Ascending aorta (tissue), 2 donors: ENCODE measurements around the gene GYG1. TPM values are rescaled to one million over a fixed set of nuclear protein-coding genes. Genes with fewer than 3 reads are reported as not detected.

Experiments
- DNase-seq, 2 donors: peaks; one replicate each; pipeline ENCODE4 v3.0.0-alpha.2; 2019; ENCODE audit warnings: low spot score in 2 of 2
- H3K27ac ChIP-seq, 2 donors: fragments of 200-600 bp; sonication (generic); one replicate each; pipeline ENCODE4 v1.5.1; 2016 to 2017; ENCODE audit warnings: mild to moderate bottlenecking in 1 of 2
- H3K27me3 ChIP-seq: fragments of 200-600 bp; sonication (generic); one replicate; pipeline ENCODE4 v1.5.1; 2017
- H3K36me3 ChIP-seq, 2 donors: fragments of 200-600 bp; sonication (generic); one replicate each; pipeline ENCODE4 v1.5.1; 2016
- H3K4me1 ChIP-seq, 2 donors: fragments of 200-600 bp; sonication (generic); one replicate each; pipeline ENCODE4 v1.5.1; 2016 to 2017; ENCODE audit warnings: mild to moderate bottlenecking in 1 of 2
- H3K4me3 ChIP-seq, 2 donors: fragments of 200-600 bp; sonication (generic); one replicate each; pipeline ENCODE4 v1.5.1; 2016 to 2017; ENCODE audit warnings: mild to moderate bottlenecking in 1 of 2
- H3K9me3 ChIP-seq, 2 donors: fragments of 200-600 bp; sonication (generic); one replicate each; pipeline ENCODE4 v1.5.1; 2016
- intact Hi-C: fragments of 100-400 bp; cut with DNase I; formaldehyde crosslinking; loops from one replicate; pipeline ENCODE4 v1.15.1; 2023
- total RNA-seq: library from RNA; depleted of rRNA; stranded (reverse); fragments of >200 nt; gene quantifications from one replicate; pipeline ENCODE4 v1.1.0, GENCODE V29; 2016
- TF ChIP-seq, protein P1 (sequence below), 3 experiments: fragments of 200-600 bp in 2 of 3; fragments of 450-650 bp in 1 of 3; sonication (generic) in 2 of 3; IDR thresholded peaks; one replicate each; pipeline ENCODE4 v1.5.1; 2016 to 2019; ENCODE audit warnings: antibody characterized with exemption in 3 of 3, mild to moderate bottlenecking in 1 of 3, moderate library complexity in 1 of 3

Gene GYG1
- total RNA-seq, 1 donor from 2014 or later: 23.9 TPM

DNA sequence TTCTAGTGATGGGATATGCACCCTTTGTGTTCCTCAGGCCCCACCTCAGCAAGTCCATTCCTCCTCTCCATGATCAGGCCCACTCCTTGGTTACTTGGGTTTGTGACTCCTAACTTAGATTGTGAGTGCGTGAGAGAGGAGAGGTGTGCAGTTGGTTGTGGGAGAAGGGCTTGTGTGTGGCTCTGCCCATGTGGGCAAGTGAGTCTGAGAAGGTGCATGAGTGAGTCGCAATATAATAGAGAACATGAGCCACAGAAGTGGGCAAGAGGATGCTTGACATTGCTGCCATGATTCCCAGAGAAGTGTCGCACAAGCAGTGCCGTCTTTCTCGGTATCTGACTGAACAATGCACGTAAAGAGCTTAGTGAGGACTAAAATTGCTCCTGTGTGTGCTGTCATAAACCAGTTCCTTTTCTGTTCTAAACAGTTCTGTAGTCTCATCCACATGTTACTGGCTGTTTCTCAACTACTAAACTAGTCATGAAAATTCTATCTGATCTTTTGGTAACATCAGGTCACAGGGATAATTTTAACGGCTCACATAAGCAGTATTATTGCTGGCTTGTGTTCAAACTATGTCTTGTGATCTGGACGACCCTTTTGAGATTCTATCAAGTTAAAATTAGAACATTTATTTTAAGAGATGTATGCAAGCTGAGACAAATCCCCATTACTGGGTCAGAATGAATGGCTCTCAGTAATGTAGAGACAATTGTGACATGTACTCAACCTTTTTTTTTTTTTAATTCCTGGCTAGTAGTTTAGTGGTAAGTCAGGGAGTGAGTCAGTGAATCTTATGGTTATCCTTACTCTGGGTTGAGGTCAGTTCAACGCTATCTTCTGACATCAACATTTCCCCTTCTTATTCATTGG is 25.6 kb downstream of the GYG1 start:
- Histone ChIP-seq H3K27ac (peak overlapping the region; percentile 84 to 90), H3K4me3 (no peak overlapping the region), H3K27me3 (no peaks in the 10 kb centered on the region), H3K4me1 (peaks cover 11 to 69% of the 10 kb centered on the region in 2 donors), H3K9me3 (no peaks in the 10 kb centered on the region), H3K36me3 (peaks cover 0 to 4% of the 10 kb centered on the region in 2 donors)
- intact Hi-C loops: loop anchor here (5.0 to 10.0 kb wide), 3 partner anchors 45 to 638 kb away; partner anchors contain the start of gene WWTR1
- DNase-seq: no peak
- TF ChIP-seq, protein P1, sequence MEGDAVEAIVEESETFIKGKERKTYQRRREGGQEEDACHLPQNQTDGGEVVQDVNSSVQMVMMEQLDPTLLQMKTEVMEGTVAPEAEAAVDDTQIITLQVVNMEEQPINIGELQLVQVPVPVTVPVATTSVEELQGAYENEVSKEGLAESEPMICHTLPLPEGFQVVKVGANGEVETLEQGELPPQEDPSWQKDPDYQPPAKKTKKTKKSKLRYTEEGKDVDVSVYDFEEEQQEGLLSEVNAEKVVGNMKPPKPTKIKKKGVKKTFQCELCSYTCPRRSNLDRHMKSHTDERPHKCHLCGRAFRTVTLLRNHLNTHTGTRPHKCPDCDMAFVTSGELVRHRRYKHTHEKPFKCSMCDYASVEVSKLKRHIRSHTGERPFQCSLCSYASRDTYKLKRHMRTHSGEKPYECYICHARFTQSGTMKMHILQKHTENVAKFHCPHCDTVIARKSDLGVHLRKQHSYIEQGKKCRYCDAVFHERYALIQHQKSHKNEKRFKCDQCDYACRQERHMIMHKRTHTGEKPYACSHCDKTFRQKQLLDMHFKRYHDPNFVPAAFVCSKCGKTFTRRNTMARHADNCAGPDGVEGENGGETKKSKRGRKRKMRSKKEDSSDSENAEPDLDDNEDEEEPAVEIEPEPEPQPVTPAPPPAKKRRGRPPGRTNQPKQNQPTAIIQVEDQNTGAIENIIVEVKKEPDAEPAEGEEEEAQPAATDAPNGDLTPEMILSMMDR (IDR thresholded peaks at IDR 0.05): no peak

DNA sequence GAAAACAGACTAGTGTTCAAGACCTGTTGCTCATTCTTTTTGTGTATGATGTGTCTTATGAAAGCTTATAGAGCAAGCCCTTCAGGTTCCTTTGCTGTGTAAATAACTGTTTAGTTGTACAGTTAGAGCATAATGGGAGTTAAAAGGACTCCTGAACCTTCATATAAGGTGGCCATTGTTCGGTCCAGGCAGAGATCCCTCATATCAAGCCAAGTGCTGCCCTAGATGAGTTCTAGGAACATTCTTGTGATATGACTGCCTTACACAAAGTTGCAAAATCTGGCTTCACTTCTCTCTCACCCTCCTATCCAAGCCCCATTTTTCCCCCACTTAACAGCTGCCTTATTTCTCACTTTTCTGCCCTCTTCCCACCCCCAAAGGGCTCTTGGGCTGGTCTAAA is 26.9 kb downstream of the GYG1 start:
- no peaks in the 10 kb centered on the region for H3K9me3 ChIP-seq
- no peak for DNase-seq
- H3K4me3 ChIP-seq: no peak overlapping the region
- peaks cover 1 to 13% of the 10 kb centered on the region in 2 donors for H3K36me3 ChIP-seq
- peaks cover 11 to 59% of the 10 kb centered on the region in 2 donors for H3K4me1 ChIP-seq
- TF ChIP-seq, protein P1 (IDR thresholded peaks at IDR 0.05): no peak
- no peaks in the 10 kb centered on the region for H3K27me3 ChIP-seq
- peak overlapping the region; percentile 64 to 90 for H3K27ac ChIP-seq
- intact Hi-C loops: loop anchor here (5.0 to 10.0 kb wide), 3 partner anchors 46 to 637 kb away; partner anchors contain the start of gene WWTR1

DNA sequence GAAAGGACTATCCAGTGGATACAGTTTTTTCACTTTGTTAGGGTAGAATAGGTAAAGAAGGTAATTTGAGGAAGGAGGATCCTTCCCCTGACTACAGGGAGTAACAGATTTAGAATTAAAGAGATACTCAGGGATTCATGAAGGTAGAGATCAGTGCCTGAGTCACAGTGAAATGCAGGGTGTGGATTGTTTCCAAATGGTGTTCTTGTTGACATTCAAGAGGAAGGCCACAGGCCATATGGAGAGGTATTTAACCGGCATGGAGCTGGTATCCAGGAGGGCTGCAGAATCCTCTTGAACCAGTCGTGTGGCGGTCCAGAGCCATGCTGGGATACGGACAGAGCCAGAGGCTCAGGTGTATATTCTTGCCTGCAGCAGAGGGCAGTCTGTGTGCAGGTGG is 28.2 kb downstream of the GYG1 start:
- TF ChIP-seq, protein P1 (IDR thresholded peaks at IDR 0.05): no peak
- intact Hi-C loops: loop anchor here (5.0 to 10.0 kb wide), 3 partner anchors 47 to 635 kb away; partner anchors contain the start of gene WWTR1
- Histone ChIP-seq H3K9me3 (no peaks in the 10 kb centered on the region), H3K36me3 (peaks cover 7 to 27% of the 10 kb centered on the region in 2 donors), H3K27ac (peak overlapping the region; percentile 62 to 66), H3K4me3 (no peak overlapping the region), H3K4me1 (peaks cover 5 to 50% of the 10 kb centered on the region in 2 donors), H3K27me3 (no peaks in the 10 kb centered on the region)
- no peak for DNase-seq

DNA sequence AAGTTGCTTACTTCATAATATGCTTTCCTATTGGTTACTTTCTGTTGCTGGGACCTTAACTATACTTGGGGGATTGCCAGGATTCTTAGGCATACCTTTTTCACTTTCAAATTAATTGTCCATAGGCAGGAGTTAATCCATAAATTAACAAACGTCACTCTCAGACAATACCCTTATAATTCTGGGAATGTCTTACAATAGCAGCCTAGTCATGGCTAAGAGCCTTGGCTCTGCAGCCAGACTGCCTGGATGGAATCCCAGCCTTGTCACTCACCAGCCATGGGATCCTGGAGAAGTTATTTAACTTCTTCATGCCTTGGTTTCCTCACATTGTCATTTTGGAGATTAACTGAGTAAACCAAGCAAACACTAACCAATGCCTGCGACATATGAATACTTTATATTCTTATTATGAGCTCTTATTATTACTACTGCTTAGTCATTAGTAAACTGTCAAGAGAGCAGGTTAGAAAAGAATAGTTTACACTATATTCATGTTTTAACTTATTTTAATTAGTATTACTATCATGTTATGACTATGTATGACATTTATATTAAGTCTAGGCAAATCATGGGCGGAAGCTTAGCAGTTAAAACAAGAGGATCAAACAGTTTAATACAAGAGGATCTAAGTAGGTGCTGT is 29.0 kb downstream of the GYG1 start:
- Histone ChIP-seq H3K9me3 (no peaks in the 10 kb centered on the region), H3K36me3 (peaks cover 13 to 34% of the 10 kb centered on the region in 2 donors), H3K4me3 (no peak overlapping the region), H3K27me3 (no peaks in the 10 kb centered on the region), H3K4me1 (peaks cover 5 to 49% of the 10 kb centered on the region in 2 donors), H3K27ac (peak overlapping the region; percentile 62 to 66)
- DNase-seq: no peak
- TF ChIP-seq, protein P1 (IDR thresholded peaks at IDR 0.05): no peak
- intact Hi-C loops: no loop called here

DNA sequence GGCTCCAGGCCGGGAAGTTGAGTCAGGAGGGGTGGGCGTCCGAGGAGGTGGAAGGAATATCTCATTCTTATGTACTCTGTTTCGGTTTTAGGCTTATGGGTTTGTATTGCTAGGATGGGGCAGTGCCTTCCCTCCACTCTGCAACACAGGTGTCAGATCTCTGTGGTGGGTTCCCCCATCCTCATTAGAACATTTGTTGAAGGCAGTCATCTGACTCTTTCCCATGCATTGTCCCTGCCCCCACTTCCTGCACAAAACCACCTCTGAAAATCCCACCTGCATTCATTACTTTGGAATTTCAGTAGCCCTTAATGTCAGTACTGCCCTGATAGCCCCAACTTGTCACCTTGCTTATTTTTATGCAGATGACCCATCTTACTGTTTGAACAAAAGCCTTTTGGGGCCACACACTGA is 29.5 kb downstream of the GYG1 start:
- intact Hi-C loops: no loop called here
- Histone ChIP-seq H3K27me3 (no peaks in the 10 kb centered on the region), H3K27ac (peak overlapping the region; percentile 62 to 66), H3K4me1 (peaks cover 5 to 46% of the 10 kb centered on the region in 2 donors), H3K9me3 (no peaks in the 10 kb centered on the region), H3K36me3 (peaks cover 14 to 39% of the 10 kb centered on the region in 2 donors), H3K4me3 (no peak overlapping the region)
- TF ChIP-seq, protein P1 (IDR thresholded peaks at IDR 0.05): no peak
- no peak for DNase-seq
